Islet precursor cell (in vitro differentiated cells): ENCODE data around the gene VASP.

Experiments
- DNase-seq: peaks from one replicate; pipeline ENCODE4 v3.0.0-alpha.2; 2018

VASP gene

DNA sequence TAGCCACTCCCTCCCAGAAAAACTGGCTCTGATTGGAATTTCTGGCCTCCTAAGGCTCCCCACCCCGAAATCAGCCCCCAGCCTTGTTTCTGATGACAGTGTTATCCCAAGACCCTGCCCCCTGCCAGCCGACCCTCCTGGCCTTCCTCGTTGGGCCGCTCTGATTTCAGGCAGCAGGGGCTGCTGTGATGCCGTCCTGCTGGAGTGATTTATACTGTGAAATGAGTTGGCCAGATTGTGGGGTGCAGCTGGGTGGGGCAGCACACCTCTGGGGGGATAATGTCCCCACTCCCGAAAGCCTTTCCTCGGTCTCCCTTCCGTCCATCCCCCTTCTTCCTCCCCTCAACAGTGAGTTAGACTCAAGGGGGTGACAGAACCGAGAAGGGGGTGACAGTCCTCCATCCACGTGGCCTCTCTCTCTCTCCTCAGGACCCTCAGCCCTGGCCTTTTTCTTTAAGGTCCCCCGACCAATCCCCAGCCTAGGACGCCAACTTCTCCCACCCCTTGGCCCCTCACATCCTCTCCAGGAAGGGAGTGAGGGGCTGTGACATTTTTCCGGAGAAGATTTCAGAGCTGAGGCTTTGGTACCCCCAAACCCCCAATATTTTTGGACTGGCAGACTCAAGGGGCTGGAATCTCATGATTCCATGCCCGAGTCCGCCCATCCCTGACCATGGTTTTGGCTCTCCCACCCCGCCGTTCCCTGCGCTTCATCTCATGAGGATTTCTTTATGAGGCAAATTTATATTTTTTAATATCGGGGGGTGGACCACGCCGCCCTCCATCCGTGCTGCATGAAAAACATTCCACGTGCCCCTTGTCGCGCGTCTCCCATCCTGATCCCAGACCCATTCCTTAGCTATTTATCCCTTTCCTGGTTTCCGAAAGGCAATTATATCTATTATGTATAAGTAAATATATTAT lies 33.3 kb upstream of the VASP start:
- DNase-seq: no peak

DNA sequence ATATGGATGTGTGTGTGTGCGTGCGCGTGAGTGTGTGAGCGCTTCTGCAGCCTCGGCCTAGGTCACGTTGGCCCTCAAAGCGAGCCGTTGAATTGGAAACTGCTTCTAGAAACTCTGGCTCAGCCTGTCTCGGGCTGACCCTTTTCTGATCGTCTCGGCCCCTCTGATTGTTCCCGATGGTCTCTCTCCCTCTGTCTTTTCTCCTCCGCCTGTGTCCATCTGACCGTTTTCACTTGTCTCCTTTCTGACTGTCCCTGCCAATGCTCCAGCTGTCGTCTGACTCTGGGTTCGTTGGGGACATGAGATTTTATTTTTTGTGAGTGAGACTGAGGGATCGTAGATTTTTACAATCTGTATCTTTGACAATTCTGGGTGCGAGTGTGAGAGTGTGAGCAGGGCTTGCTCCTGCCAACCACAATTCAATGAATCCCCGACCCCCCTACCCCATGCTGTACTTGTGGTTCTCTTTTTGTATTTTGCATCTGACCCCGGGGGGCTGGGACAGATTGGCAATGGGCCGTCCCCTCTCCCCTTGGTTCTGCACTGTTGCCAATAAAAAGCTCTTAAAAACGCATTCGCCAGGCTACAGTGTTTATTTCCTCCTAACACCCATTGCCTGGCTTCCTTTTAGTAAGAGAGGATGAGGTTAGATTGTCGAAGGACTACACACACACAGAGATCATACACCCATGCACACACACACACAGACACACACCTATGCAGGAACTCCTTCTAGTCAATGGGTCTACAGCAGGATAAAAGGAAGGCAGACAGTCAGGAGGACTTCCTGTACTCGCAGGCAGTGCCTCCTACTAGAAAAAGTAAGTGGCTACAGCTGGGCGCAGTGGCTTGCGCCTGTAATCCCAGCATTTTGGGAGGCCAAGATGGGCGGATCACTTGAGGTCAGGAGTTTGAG lies 32.4 kb upstream of the VASP start:
- DNase-seq: no peak

GRCh38 chr19:45475537-45476291 lies 31.6 kb upstream of the VASP start:
- DNase-seq: no peak

DNA sequence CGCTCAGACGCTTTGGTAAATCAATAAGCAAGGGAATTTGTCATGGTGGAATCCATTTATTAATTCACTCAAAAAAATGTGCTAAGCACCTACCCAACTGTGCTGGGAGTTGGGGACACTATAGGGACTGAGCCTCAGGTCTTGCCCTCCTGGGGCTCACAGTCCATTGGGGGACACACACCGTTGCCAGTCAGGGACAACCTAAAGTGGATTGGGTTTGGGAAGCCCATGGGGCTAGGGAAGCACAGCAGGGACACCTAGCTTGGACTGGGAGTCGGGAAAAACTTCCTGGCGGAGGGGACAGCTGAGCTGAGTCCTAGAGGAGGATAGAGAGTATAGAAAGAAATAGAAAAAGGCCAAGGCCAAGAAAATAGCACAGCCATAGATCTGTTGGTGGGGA lies 31.0 kb upstream of the VASP start:
- DNase-seq: no peak

GRCh38 chr19:45477186-45477585 lies 30.1 kb upstream of the VASP start:
- DNase-seq: no peak

DNA sequence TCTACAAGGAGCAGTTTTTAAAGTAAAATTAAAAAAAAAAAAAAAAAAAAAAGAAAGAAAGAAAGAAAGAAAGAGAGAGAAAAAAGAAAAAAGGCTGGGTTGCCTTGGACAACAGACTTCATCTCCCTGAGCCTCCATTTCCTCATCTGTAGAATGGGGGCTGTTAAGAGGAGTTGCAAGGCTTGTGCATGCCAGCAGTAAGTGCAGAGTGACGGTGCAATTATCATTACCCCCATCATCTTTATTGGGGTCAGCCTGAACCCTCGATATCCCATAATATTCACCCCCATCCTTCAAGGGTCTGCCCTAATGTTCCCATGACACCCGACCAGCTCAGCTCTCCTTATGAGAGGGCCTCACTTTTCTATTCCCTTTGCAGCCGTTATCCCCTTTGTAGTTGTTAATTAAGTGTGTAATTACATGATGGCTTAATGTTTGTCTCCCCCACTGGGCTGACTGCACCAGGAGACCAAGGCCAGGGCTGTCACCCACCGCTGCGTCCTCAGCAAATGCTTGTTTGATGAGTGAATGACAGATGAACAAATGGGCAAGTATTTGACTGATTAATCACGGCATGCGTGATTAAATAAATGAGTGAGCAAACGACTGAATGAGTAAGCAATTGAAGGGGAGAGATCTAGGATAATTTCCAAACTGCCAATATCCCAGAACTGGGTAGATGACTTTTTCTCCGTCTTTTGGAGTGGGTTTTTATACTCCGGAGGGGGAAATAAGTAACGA lies 29.4 kb upstream of the VASP start:
- DNase-seq: no peak

GRCh38 chr19:45478454-45479238 lies 28.6 kb upstream of the VASP start:
- DNase-seq: peak; percentile 96

DNA sequence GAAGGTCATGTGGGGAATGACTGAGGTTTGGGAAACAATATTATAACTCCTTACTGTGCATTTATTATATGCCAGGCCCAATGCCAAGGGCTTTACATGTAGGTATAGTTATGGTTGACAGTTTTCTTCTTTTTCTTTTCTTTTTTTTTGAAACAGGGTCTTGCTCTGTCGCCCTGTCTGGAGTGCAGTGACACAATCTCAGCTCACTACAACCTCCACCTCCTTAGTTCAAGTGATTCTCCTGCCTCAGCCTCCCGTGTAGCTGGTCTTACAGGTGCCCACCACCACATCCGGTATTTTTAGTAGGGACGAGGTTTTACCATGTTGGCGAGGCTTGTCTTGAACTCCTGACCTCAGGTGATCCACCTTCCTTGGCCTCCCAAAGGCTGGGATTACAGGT lies 24.2 kb upstream of the VASP start:
- DNase-seq: no peak

DNA sequence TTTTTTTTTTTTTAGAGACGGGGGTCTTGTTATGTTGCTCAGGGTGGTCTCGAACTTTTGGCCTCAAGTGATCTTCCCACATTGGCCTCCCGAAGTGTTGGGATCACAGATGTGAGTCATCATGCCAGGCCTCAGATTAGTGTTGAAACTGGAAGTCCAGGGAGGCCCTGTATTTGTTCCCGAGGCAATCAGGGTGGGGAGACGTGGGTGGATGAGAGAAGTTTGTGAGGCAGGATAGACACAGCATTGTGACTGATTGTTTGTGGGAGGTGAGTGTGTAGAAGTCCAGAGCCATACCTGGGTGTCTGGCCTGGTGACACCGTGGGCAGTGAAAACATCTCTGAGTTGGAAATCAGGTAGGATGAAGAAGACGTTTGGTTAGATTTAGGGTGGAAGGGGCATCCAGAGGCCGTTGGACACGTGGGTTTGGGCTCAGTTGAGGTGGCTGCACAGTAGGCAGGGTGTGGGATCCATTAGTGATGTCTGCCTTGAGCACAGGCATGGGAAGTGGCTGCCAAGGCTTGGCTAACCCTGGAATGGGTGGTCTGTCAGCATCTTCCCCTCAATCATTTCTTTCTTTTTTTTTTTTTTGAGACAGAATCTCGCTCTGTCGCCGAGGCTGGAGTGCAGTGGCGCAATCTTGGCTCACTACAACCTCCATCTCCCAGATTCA lies 22.9 kb upstream of the VASP start:
- no peak for DNase-seq

DNA sequence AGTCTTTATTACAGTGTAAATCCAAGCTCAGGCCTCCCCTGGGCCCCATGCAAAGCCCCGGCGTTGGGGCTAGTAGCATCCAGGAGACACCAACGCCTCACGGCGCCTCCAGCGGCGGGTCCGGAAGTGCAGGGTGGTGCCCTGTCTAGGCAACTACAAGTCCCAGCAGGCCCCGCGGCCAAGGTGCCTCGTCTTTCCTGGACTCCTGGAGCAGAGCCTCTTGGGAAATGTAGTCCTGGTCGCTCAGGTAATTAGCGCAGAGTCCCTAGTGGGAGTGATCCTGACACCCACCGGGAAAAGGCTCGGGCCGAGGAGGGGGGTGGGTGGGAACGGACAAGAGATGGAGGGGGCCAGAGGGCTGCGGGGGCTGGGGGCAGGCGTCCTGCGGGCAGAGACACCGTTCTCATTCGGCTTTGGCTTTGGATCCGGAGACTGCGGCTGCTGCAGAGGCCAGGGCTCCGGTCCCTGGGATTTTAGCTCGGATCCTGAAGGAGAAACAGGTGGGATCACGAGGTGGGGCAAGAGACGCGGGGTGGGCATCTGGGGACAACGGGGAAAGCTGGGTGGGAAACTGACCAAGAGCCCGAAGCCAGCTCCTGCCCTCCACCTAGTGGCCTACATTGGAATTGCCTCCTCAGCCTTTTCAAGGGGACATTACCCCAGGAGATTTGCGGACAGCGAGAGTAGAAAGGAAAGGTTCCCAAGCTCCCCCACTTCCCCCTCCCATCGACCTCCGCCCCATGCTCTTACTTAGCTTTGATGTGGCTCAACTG lies 21.8 kb upstream of the VASP start:
- DNase-seq: peak; percentile 97

DNA sequence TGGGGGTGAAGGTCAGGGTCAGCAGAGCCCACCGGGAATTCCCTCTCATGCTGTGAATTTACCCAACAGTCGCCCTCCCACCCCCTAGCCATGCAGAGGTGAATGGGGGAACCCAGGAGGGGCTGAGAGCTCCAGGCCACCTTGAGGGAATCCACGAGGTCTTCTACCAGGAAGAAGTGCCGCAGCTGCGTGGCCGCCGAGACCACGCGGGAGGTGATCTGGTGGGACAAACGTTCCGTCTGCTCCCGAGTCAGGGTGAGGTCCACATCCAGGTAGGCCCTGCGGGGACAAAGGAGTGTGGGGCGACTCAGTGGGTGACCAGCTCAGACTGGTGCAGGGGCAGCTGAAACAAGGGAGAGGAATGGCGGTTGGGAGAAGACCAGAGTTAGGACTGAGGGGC lies 18.6 kb upstream of the VASP start:
- DNase-seq: no peak

- no peak for DNase-seq
Observed at GRCh38 chr19:45489216-45489855, 17.9 kb upstream of the VASP start.

- DNase-seq: no peak
Observed at GRCh38 chr19:45492137-45492626, 15.1 kb upstream of the VASP start.

- DNase-seq: peak; percentile 90
Observed at GRCh38 chr19:45492627-45493470, 14.4 kb upstream of the VASP start.

GRCh38 chr19:45494261-45494916 lies 12.9 kb upstream of the VASP start:
- DNase-seq: no peak

- no peak for DNase-seq
Observed at GRCh38 chr19:45495178-45495577, 12.1 kb upstream of the VASP start.

DNA sequence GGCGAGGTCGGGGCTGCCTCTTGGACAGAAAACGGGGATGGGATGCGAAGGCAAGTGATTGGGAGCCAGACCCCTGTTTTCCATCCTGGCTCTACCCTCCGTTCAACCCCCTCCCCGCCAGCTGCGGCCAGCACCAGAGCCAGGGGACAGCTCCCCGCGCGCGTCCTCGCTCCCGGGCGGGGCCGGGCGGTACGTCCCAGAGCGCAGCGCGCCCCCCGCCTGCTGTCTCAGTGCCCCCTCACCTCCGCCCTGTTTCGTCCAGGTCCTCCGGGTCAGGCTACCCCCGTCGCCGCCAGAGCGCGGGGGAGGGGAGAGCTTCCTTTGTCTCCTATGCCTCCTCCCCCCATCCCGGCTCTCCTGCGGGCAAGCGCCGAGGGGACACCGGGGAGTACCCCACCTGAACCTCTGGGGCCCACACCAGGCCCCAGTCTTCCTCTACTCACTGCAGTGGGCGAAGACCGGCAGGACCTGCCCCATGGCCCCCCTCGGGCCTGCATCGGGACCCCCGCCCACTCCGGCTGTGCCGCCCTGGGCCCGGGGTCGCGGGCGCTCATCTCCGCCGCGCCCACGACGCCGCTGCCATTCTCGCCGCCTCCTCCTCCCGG lies 10.8 kb upstream of the VASP start:
- peak; percentile 86 for DNase-seq
